Measurements from ENCODE around the gene LRMDA. TPM values are rescaled to one million over a fixed set of nuclear protein-coding genes. Genes with fewer than 3 reads are reported as not detected.

LRMDA gene
- total RNA-seq, 2 experiments from 2014 or later, result not detected

DNA sequence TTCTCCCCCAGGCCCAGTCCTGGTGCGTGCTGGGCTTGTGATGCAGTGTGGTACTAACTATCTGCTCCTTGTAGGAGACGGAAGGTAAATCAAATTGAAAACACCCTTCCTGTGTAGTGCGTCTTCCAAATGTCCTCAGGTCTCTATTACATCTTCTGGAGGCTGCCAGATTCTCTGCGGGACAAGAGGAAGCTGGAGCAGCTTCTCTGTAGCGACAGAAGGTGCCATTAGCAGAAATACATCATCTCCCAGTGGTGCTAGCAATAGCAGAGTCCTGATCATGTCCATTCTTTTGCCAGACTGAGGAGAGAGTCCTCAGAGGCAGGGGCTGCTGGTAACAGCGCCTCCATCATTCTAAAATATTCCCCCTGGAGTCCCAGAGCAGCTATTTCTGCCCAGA lies 675.2 kb downstream of the LRMDA start:
- no peaks in the 10 kb centered on the region for H3K36me3 ChIP-seq (ENCODE audit: insufficient read depth, low read length)
- intact Hi-C loops (cut with micrococcal nuclease; ENCODE audit: unreplicated experiment), result no loop called here

GRCh38 chr10:76108563-76109359 lies 677.3 kb downstream of the LRMDA start:
- no peak for TF ChIP-seq EZH2phosphoT487 (IDR thresholded peaks at IDR 0.05; ENCODE audit: borderline replicate concordance, low read depth, low read length)
- no peak for TF ChIP-seq CTCF (conservative IDR thresholded peaks at IDR 0.05; ENCODE audit: low read length)
- intact Hi-C loops (cut with micrococcal nuclease; ENCODE audit: unreplicated experiment), result no loop called here

More for the DNA sequence above, 675.2 kb downstream of the LRMDA start:
- Histone ChIP-seq H3K4me3 (ENCODE audit: low read depth, low read length, poor library complexity, severe bottlenecking) (no peak overlapping the region), H2AFZ (ENCODE audit: low read length) (no peak overlapping the region), H3K9me2 (ENCODE audit: insufficient read depth, low read length) (no peaks in the 10 kb centered on the region), H3K79me2 (ENCODE audit: insufficient read depth, low read depth, low read length) (no peaks in the 10 kb centered on the region), H3K4me1 (ENCODE audit: insufficient read depth, low read length, poor library complexity, severe bottlenecking) (no peaks in the 10 kb centered on the region), H3K4me2 (ENCODE audit: low read length) (no peak overlapping the region), H4K20me1 (ENCODE audit: insufficient read depth, low read length) (no peaks in the 10 kb centered on the region), H3K27ac (ENCODE audit: low read depth, low read length, poor library complexity, severe bottlenecking) (no peak overlapping the region), H3K9me3 (ENCODE audit: low read length) (no peaks in the 10 kb centered on the region)
- ChIA-PET CTCF (ENCODE audit: unreplicated experiment) (no interaction called here), POLR2A (no interaction called here)
- BruUV-seq (replicated peaks), result no TSS peak
- no peak for DNase-seq (ENCODE audit: low spot score)
- TF ChIP-seq EZH2phosphoT487 (IDR thresholded peaks at IDR 0.05; ENCODE audit: borderline replicate concordance, low read depth, low read length) (no peak), CTCF (conservative IDR thresholded peaks at IDR 0.05; ENCODE audit: low read length) (no peak)

GRCh38 chr10:76111404-76111803 lies 680.0 kb downstream of the LRMDA start:
- Histone ChIP-seq H3K27ac (ENCODE audit: low read depth, low read length, poor library complexity, severe bottlenecking) (no peak overlapping the region), H3K79me2 (ENCODE audit: insufficient read depth, low read depth, low read length) (no peaks in the 10 kb centered on the region), H3K4me2 (ENCODE audit: low read length) (no peak overlapping the region), H3K9me2 (ENCODE audit: insufficient read depth, low read length) (no peaks in the 10 kb centered on the region), H3K4me1 (ENCODE audit: insufficient read depth, low read length, poor library complexity, severe bottlenecking) (no peaks in the 10 kb centered on the region), H3K9me3 (ENCODE audit: low read length) (no peaks in the 10 kb centered on the region), H3K4me3 (ENCODE audit: low read depth, low read length, poor library complexity, severe bottlenecking) (no peak overlapping the region), H2AFZ (ENCODE audit: low read length) (no peak overlapping the region), H3K36me3 (ENCODE audit: insufficient read depth, low read length) (no peaks in the 10 kb centered on the region), H4K20me1 (ENCODE audit: insufficient read depth, low read length) (no peaks in the 10 kb centered on the region)
- POLR2A ChIA-PET, result no interaction called here
- intact Hi-C loops (cut with micrococcal nuclease; ENCODE audit: unreplicated experiment), result no loop called here
- no peak for DNase-seq (ENCODE audit: low spot score)
- CTCF ChIA-PET (ENCODE audit: unreplicated experiment), result no interaction called here
- TF ChIP-seq EZH2phosphoT487 (IDR thresholded peaks at IDR 0.05; ENCODE audit: borderline replicate concordance, low read depth, low read length) (no peak), CTCF (conservative IDR thresholded peaks at IDR 0.05; ENCODE audit: low read length) (no peak)
- no TSS peak for BruUV-seq (replicated peaks)

More at GRCh38 chr10:76108563-76109359, 677.3 kb downstream of the LRMDA start:
- Histone ChIP-seq H3K36me3 (ENCODE audit: insufficient read depth, low read length) (no peaks in the 10 kb centered on the region), H3K4me2 (ENCODE audit: low read length) (no peak overlapping the region), H3K4me1 (ENCODE audit: insufficient read depth, low read length, poor library complexity, severe bottlenecking) (no peaks in the 10 kb centered on the region), H4K20me1 (ENCODE audit: insufficient read depth, low read length) (no peaks in the 10 kb centered on the region), H3K79me2 (ENCODE audit: insufficient read depth, low read depth, low read length) (no peaks in the 10 kb centered on the region), H2AFZ (ENCODE audit: low read length) (no peak overlapping the region), H3K27ac (ENCODE audit: low read depth, low read length, poor library complexity, severe bottlenecking) (no peak overlapping the region), H3K9me3 (ENCODE audit: low read length) (no peaks in the 10 kb centered on the region), H3K4me3 (ENCODE audit: low read depth, low read length, poor library complexity, severe bottlenecking) (no peak overlapping the region), H3K9me2 (ENCODE audit: insufficient read depth, low read length) (no peaks in the 10 kb centered on the region)
- CTCF ChIA-PET (ENCODE audit: unreplicated experiment), result no interaction called here
- POLR2A ChIA-PET, result no interaction called here
- DNase-seq (ENCODE audit: low spot score), result no peak
- no TSS peak for BruUV-seq (replicated peaks)

Data from OCI-LY7 (cell line).